HG03521 (cell line): ENCODE data around the gene TSPO.
A peak's percentile ranks its signal among the peaks of the same experiment; 100 is the strongest.

Source experiments
- ATAC-seq: cut with Tn5 transposase; IDR thresholded peaks from one replicate; pipeline ENCODE4 v1.9.1; 2021; ENCODE audit warnings: mild to moderate bottlenecking, moderate library complexity; ENCODE audit not compliant: unreplicated experiment

Gene TSPO

DNA sequence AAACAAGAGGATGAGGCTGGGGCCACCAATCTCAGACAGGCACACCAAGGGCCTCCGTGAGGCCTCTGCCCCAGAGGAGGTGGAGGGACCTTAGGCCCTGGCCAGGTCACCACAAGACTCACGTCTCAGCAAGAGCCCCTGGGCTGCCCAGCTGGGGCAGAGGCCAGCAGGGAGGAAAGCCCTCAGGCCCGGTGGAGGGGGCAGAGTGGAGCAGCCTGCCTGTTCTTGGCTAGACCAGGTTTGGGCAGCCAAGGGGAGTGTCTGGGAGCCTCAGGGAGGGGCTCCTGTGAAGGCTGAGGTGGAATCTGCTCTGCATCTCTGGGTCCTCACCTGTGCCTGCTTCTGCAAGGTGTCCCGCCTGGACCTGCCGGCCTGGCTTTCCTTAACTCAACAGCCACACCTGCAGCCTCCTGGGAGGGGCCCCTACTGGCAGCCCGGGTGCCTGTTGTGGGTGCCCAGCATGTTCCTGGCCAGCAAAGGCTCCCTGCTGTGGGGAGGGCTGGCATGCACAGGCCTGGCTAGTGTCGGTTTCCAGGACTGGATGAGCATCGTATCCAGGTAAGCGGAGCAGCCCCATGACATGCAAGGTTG lies 23.7 kb downstream of the TSPO start:
- ATAC-seq: no peak

DNA sequence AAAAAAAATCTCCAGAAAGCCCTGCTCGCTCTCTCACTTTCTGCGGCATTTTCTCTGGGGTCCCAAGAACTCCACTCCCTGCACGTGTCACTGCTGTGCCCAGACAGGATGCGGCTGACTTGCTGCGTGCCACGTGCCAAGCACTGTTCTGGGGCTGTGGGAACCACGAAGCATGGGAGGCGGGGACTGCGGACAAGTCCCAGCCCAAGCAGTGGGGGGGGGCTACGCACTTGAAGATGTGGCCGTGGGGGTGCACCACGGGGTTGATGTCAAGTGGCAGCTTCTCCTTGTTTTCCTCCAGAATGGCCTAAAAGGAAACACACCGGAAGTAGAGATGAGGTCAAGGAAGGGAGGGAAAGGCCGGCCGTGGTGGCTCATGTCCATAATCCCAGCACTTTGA lies 24.7 kb downstream of the TSPO start:
- ATAC-seq: no peak

DNA sequence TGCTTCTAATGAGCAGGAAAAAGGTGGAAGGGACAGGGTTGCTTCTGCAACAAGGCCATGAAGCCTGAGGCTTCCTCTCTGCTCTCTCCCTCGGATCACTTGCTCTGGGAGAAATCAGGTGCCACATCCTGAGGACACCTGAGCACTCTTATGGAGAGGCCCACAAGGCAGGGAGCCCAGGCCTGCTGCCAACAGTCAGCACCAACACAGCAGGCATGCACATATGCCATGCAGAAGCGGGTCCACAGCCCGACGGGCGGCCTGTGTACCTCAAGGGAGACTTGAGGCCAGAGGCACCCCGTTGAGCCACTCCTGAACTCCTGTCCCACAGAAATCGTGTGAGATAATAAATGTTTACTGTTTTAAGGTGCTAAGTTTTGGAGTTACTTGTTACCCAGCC lies 26.1 kb downstream of the TSPO start:
- ATAC-seq: no peak

DNA sequence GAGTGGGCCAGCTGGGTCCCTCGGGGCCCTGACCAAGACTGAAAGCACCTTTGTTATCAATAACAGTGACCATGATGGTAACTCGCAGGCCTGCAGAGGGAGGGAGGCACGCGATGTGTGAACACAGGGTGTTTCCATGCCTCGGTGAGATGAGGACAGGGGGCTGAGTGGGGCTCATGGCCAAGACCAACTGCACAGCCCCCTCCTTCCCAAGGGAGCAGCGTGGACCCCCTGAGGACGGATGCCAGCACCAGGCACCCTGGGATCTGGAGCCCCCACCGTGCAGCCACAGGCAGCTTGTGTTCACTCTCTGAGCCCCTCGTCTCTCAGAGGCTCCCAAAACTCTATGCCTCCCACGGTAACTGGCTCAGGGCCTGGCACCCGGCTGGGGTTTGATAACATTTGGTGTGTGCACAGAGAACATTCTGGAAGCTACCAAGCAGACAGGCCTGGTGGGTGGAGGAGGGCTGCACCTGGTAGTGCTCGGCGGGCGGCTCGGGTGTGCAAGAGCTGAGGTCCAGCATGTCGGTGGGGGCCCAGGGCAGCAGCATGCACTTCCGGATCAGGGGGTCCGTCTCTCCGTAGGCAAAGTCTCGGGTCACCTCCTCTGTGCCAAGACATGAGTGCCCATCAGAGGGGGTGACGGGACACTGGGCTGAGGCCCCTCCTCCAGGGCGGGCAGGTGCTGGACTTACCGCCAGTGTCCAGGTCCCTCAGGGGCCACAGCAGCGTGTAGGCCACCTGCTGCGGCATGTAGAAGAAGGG lies 28.0 kb downstream of the TSPO start:
- no peak for ATAC-seq

DNA sequence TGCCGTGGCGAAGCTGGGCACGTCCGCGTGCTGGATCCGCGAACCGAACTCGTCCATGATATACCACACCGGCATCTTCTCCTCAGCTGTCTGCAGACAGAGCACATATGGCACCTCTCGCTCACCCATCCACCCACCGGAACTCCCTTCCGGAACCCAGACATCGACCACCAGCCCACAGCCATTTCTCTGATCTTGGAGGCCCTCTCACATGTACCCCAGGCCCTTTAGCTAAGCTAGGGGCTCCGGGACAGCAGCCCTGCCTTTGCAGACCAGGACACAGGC lies 28.5 kb downstream of the TSPO start:
- ATAC-seq: no peak

DNA sequence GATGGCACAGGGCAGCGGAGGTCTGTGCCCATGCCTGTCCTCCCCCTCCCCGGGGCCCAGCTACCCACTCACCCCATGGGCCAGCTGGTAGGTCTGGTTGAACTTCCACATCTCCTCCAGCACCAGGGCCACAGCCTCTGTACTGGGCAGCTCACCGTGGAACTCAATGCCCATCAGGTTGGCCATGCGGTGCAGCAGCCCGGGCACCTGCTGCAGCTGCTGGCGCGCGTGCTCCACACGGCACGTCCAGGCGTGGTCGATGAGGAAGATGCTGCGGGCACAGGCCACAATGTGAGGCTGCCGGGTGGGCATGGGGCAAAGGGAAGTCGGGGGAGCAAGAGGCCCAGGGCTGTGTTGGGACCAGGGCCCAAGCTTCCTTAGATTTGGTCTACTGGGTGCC lies 29.3 kb downstream of the TSPO start:
- no peak for ATAC-seq

DNA sequence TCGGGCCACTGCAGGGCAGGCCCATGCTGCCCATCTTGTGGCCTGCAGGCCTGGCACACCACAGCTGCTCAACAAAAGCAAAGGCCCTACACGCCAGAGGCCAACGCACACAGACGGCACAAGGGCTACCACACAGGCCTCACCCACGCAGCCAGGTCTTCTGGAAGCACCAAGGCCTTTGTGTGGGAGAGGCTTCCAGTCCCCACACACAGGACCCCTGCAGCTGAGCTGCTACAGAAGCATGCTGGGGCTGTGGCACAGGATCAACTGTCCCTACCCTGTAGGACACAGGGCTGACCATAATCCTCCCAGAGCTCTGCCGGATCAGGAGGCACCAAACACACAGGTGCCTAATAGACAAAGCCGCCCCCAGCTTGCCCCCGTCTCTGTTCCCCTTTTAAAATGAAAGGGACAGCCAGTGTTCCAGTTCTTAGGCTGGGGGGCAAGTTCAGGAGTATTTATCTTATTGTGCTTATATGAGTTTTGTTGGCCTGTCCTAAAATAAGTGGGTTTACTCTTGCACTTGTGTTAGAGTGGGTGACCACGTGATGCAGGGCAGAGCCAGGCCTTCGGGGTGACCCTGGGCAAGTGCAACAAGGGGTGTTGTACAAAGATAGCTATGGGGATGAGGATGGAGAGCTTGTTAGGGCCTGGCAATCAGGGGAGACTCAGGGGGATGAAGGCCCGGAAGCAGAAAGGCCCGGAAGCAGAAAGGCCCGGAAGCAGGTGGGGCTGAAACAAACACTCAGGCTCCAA lies 30.1 kb downstream of the TSPO start:
- ATAC-seq: no peak

DNA sequence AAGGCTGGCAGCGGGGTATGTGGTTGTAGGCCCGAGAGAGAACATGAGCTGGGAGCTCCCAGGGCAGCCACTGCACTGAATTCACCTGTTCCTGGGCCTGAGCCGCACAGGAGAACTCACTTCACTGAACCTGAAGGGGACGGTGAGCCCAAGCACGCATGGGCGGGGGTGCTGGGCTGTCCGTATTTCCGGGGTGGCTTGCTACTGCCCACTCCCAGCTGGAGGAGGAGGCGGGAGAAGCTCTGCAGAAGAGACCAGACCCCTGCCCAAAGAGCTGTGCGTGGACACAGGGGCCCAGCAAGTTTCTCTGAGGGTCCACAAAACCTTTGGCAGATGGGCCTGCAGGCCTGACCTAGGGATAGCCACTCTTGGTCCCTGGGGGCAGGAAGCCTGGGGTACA lies 30.8 kb downstream of the TSPO start:
- no peak for ATAC-seq

DNA sequence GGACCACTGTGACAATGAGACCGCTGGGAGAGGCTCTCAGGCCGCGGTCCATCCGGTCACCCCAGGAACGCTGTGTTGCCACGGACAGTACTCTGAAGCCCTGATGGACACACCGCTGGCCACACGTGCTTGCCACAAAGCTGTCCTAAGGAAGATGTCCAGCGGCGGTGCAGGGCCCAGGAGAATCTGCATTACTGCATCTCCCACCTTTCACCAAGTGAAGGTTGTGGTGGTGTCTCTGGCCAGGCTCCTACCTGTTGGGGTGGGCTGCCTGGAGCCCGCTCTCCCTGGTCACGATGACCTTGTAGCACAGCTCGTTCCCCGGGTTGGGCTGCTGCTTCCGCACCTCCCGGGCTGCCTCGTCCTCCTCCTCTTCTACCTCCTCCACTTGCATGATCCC lies 31.4 kb downstream of the TSPO start:
- no peak for ATAC-seq

DNA sequence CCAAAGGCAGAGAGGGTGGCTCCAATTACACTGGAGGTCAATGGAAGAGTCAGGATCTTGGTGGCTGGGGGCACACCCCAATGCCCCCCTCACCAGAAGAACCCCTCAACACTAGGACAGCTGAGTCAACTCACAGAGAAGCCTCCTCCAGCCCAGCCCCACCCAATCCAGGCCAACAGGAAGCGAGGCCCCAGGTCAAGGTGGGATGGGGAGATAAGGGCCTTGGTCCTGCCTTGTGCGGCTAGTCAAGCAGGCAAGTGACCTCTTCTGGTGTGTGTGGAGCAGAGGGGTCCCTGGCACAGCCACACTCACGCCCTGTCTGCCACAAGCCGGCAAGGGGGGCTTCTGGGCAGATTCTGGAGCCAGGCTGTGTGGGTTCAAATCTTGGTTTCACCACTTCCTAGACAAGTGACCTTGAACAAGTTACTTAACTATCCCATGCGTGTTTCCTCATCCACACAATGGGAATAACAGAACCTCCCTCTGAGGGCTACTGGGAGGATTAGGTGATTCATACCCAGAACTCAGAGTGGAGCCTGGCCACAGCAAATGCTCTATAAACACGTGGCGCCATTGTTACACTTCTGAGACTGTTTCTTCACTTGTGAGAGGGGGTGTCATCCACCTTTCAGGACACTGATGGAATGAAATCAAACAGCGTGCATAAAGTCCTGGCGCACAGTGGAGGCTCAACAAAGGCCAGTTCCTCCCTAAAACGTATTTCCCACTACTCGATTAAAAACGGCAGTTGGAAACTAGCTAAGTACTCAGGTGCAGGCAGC lies 32.3 kb downstream of the TSPO start:
- no peak for ATAC-seq

DNA sequence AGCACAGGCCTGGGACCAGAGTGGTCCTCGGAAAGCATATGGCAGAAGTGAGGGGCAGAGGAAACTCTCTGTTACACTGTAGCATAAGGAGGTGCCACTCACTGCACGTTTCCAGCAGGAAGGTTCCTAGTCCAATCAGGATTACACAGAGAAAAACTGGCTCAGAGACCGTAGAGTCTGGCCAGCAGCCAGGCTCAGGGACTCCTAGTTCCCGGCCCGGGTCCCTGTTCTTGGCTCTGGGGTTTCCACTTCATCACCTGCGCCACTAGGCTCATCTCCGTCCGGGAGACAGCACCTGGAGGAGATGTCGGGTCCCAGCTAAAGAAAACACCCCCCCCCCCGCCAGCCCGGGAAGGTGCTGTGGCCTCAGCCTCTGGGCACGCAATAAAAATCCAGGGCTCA lies 34.5 kb downstream of the TSPO start:
- no peak for ATAC-seq

DNA sequence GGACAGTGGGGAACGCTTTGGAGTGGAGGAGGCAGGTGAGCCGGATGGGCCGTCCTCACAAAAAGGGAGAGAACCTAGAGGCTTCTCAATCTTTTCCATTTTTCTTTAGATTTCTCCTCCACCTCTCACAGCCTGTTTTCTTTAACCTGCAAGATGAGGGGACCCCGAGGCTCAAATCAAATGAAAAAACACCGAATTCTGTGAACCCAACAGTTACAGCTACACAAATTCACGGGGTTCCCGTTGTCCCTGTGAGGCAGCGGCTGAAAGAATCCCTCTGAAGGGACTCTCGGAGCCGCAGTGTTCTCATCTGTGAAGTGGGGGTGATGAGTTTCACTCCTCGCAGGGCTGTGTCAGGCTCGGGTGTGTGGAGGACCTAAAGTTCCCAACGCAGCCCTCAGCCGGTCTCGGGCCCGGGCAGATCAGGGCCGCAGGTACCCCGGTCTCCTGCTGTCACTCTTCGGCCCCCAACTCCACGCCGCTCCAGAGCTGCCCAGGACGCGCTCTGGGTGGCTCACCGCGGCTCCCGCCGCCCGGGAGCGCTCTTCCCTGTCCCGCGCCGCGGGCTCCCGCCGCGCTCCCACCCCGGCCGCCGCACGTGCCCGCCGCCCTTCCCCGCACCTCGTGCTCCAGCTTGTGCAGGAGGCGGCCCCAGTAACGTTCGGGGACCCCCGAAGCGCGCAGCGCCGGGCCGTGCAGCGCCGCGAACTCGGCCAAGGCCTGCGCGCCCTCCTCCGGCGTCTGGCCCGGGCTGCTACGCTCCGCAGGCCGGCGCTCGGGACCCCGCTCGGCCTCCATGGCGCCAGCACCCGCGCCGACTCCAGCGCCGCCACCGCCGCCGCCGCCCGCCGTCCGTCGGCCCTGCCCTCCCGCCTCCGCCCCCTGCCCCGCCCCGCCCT lies 35.2 kb downstream of the TSPO start, which contains the start of gene TTLL12:
Gene TTLL12 (minus strand): TSS at position 863 of the 899 bp plus-strand sequence. CDS start 65 bp downstream, at position 798.
- peak; percentile 57 for ATAC-seq

DNA sequence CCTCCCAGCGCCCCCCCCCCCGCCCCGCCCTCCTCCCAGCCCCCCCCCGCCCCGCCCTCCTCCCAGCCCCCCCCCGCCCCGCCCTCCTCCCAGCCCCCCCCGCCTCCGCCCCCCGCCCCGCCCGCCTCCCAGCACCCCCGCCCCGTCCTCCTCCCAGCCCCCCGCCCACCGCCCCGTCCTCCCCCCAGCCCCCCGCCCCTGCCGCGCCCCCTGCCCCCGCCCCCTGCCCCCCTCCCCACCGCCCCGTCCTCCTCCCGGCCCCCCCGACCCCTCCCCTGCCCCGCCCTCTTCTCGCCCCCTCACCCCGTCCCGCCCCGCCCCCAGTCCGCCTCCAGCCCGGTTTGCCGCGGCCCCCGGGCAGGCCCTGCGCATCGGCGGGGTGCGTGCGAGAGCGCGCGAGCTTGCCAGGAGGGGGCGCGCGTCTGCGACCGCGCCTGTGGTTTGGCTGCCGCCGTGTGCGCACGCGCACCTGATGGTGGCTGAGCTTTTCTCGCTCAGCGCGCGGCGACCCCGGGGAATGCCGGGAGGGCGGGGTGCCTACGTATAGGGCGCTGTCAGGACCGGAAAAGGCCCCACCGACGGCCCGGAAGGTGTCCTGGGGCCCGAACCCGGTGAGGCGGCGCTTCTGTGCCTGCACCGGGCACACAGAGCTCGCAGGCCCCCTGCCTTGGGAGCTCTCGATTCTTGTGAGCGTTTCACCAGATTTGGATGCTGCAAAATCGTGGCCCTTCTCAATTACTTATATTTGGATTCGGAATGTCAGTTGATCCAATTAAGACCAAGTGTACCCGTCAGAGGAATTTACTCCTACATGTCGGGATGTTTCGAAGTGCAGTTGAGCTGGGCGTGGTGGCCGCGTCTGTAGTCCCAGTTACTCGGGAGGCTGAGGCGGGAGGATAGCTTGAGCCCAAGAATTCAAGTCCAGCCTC lies 36.1 kb downstream of the TSPO start:
- peak; percentile 83 for ATAC-seq

DNA sequence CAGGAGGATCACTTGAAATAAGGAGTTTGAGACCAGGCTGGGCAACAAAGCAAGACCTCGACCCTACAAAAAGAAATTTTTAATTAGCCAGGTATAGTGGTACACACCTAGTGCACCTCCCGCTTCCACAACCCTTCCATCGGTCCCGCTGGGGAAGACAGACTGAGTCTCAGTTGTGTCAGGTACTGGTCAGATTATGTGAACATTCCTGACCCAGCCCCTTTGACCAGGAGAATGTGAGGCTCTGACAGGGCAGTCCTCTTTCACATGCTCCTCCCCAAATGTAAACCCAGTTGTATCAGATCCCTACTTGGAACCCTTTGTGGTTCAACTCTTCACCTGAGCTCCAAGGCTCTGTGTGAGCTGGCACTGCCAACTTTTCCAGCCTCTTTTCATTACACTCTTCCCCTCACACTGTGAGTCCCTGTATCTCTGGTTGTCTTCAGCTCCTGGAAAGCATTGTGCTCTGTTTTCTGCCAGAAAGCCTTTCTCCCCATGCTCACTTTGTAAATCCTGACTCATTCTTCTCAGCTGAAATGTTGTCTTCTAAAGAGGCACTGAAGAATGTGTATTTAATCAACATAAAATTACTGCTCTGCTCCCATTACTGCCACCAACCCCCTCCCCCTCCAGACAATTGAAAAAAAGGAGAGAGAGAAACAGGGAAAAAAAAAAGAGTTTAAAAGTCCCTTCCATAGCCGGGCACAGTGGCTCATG lies 37.6 kb downstream of the TSPO start:
- no peak for ATAC-seq

DNA sequence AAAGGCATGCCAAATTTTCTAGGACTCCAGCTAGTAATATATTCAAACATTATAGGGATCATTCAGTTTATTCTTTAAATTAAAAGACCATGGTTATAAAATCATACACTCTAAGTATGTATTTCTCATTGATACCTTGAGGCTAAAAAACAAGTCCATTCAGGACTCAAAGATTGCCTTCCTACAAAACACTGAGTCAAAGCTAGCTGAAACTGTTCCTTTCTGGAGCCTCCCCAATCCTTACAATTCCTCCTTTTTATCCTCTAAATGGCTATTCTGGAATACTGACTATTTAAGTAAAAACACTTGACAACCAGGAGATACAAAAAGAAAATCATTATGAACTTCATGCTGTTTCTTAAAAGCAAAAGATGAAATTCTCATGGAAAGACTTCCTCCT lies 40.5 kb downstream of the TSPO start:
- no peak for ATAC-seq

DNA sequence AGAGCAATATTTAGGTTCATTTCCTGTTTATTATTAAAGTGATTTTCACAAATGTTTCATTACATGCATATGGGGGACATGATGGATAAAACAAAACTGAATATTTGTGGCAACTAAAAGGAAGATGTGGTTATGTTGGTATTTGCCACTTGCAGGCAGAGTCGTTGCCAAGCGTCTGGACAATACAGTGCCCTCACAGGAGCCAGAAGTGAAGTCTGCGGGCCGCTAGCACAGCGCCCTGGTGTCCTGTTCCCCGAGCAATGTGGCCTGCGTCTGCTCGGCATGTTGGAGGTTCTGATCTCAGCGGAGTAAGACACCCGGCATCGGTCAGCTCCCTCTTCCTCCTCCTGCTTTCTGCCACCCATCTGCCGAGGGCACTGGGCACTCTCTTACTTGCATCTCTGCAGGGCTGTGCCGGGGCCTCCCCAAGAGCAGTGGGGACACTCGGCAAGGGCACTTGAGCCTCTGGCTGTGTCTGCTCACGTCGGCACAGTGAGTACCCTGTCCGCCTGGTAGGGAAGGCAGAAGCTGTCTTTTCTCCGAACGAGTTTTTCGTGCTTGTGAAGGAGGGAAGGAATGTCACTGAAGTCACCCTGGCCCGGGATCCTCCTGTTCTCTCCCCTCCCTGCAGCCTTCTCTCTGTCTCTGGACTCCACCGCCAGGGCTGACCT lies 46.0 kb downstream of the TSPO start:
- ATAC-seq: no peak

DNA sequence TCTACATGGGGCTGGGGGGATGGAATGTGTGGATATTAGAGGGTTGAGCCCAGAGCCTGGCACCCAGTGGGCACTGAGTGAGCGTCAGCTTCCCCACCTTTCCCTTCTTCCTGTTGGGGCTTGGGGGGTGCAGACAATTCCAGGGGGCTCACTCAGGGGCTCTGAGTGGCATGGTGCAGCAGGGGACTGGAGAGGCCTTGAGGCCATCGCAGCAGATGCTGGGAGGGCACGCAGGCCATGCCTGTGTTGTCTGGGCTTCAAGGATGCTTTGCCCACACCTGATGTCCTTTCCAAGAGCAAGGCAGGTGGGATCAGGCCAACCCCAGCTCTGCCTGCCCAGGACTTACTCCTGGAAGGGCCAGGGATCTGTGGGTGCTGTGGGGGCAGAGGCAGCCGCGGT lies 46.8 kb downstream of the TSPO start:
- no peak for ATAC-seq

DNA sequence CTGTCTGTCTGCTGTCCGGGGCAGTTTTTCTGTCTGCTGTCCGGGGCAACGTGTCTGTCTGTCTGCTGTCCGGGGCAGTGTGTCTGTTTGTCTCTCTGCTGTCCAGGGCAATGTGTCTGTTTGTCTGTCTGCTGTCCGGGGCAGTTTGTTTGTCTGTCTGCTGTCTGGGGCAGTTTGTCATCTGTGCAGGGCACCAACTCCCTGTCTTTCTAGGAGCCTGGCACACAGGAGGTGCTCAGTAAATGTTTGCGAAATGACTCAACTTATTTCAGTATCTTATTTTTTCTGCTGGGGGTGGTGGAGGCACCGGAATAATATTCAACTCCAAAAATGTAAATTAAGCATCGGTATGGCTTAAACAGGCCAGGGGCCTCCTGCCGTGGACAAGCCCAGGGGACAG lies 47.6 kb downstream of the TSPO start:
- no peak for ATAC-seq
